OCI-LY1 (cell line): Measurements from ENCODE around the gene LITAFD.

Experiments
- H2AFZ ChIP-seq: fragments of 200-600 bp; sonication (generic), shearing (Covaris generic); 2 replicates; pipeline ENCODE4 v1.6.0; 2014; ENCODE audit warnings: antibody characterized with exemption, mild to moderate bottlenecking, low read length
- H3F3A ChIP-seq: fragments of 200-600 bp; sonication (generic), shearing (Covaris generic); 2 replicates; pipeline ENCODE4 v1.6.0; 2014; ENCODE audit warnings: mild to moderate bottlenecking, antibody characterized with exemption, low read length, moderate library complexity; ENCODE audit not compliant: insufficient read depth
- H3K27ac ChIP-seq: fragments of 200-600 bp; sonication (generic); 2 replicates; pipeline ENCODE4 v1.5.1; 2014; ENCODE audit warnings: low read length, mixed run types, mild to moderate bottlenecking, low read depth; ENCODE audit not compliant: poor library complexity, severe bottlenecking
- H3K27me3 ChIP-seq: fragments of 200-600 bp; sonication (generic); 2 replicates; pipeline ENCODE4 v1.6.0; 2014; ENCODE audit warnings: antibody characterized with exemption, mild to moderate bottlenecking, low read length, moderate library complexity; ENCODE audit not compliant: insufficient read depth
- H3K36me3 ChIP-seq: fragments of 200-600 bp; sonication (generic); 2 replicates; pipeline ENCODE4 v1.6.1; 2014; ENCODE audit warnings: mild to moderate bottlenecking, antibody characterized with exemption, low read length, moderate library complexity, mixed read lengths; ENCODE audit not compliant: insufficient read depth
- H3K4me1 ChIP-seq: fragments of 200-600 bp; sonication (generic); 2 replicates; pipeline ENCODE4 v1.5.1; 2014; ENCODE audit warnings: mild to moderate bottlenecking, low read length, moderate library complexity; ENCODE audit not compliant: insufficient read depth, severe bottlenecking
- H3K4me2 ChIP-seq: fragments of 200-600 bp; sonication (generic), shearing (Covaris generic); 2 replicates; pipeline ENCODE4 v1.6.1; 2014; ENCODE audit warnings: low read length
- H3K4me3 ChIP-seq: fragments of 200-600 bp; sonication (generic); 2 replicates; pipeline ENCODE4 v1.5.1; 2014; ENCODE audit warnings: low read length, low read depth, mild to moderate bottlenecking, mixed read lengths; ENCODE audit not compliant: poor library complexity, severe bottlenecking
- H3K79me2 ChIP-seq: fragments of 200-600 bp; shearing (Covaris generic); 2 replicates; pipeline ENCODE4 v1.6.1; 2016; ENCODE audit warnings: mixed run types, low read length, mixed read lengths; ENCODE audit not compliant: insufficient read depth
- H3K9ac ChIP-seq: fragments of 200-600 bp; sonication (generic), shearing (Covaris generic); 2 replicates; pipeline ENCODE4 v1.6.1; 2014; ENCODE audit warnings: mild to moderate bottlenecking, low read length, mixed read lengths
- H3K9me2 ChIP-seq: fragments of 200-600 bp; sonication (generic), shearing (Covaris generic); 2 replicates; pipeline ENCODE4 v1.6.1; 2014; ENCODE audit warnings: low read depth, mild to moderate bottlenecking, low read length, mixed read lengths
- H3K9me3 ChIP-seq: fragments of 200-600 bp; shearing (Covaris generic); 2 replicates; pipeline ENCODE4 v1.6.1; 2014; ENCODE audit warnings: low read length, mixed read lengths
- H4K20me1 ChIP-seq: fragments of 200-600 bp; sonication (generic), shearing (Covaris generic); 2 replicates; pipeline ENCODE4 v1.6.0; 2016; ENCODE audit warnings: mild to moderate bottlenecking, low read length; ENCODE audit not compliant: insufficient read depth
- CTCF ChIP-seq: fragments of 200-600 bp; sonication (generic), shearing (Covaris generic); IDR thresholded peaks from 2 replicates; pipeline ENCODE4 v1.5.1; 2017; ENCODE audit warnings: mild to moderate bottlenecking, antibody characterized with exemption, low read length, moderate library complexity, mixed read lengths
- EZH2 ChIP-seq: fragments of 200-600 bp; sonication (generic), shearing (Covaris generic); IDR thresholded peaks from 2 replicates; pipeline ENCODE4 v1.8.0; 2017; ENCODE audit warnings: borderline replicate concordance, mixed run types, mild to moderate bottlenecking, antibody characterized with exemption, low read length, moderate library complexity, mixed read lengths

The LITAFD gene

GRCh38 chr16:8925455-8925854 lies 43.3 kb downstream of the LITAFD start:
- Histone ChIP-seq H3K79me2 (peaks cover 71% of the 10 kb centered on the region), H3K4me2 (no peak overlapping the region), H3K4me3 (no peak overlapping the region), H4K20me1 (peaks cover 4% of the 10 kb centered on the region; the same call in 1 of the 2 replicates), H3K9ac (no peak overlapping the region), H3F3A (no peaks in the 10 kb centered on the region), H3K4me1 (no peaks in the 10 kb centered on the region), H2AFZ (no peak overlapping the region), H3K9me2 (no peaks in the 10 kb centered on the region), H3K27me3 (no peaks in the 10 kb centered on the region), H3K9me3 (no peaks in the 10 kb centered on the region), H3K36me3 (peaks cover 96% of the 10 kb centered on the region), H3K27ac (no peak overlapping the region)
- TF ChIP-seq CTCF = no peak
- no peak for TF ChIP-seq EZH2

GRCh38 chr16:8926827-8927226 lies 44.7 kb downstream of the LITAFD start:
- Histone ChIP-seq H4K20me1 (peaks cover 8% of the 10 kb centered on the region; the same call in 1 of the 2 replicates), H3K27me3 (no peaks in the 10 kb centered on the region), H3K4me2 (no peak overlapping the region), H3K9ac (no peak overlapping the region), H3F3A (no peaks in the 10 kb centered on the region), H3K27ac (no peak overlapping the region), H3K36me3 (peaks cover 88% of the 10 kb centered on the region), H3K9me2 (no peaks in the 10 kb centered on the region), H3K79me2 (peaks cover 85% of the 10 kb centered on the region), H3K9me3 (no peaks in the 10 kb centered on the region), H3K4me3 (no peak overlapping the region), H3K4me1 (no peaks in the 10 kb centered on the region), H2AFZ (no peak overlapping the region)
- TF ChIP-seq EZH2 (no peak), CTCF (no peak)

- Histone ChIP-seq H4K20me1 (peaks cover 9% of the 10 kb centered on the region; the same call in 1 of the 2 replicates), H3K27ac (no peak overlapping the region), H3K27me3 (no peaks in the 10 kb centered on the region), H3K36me3 (peaks cover 72% of the 10 kb centered on the region), H2AFZ (no peak overlapping the region), H3K4me1 (no peaks in the 10 kb centered on the region), H3F3A (no peaks in the 10 kb centered on the region), H3K4me2 (no peak overlapping the region), H3K79me2 (peaks cover 97% of the 10 kb centered on the region), H3K4me3 (no peak overlapping the region), H3K9me2 (no peaks in the 10 kb centered on the region), H3K9ac (no peak overlapping the region), H3K9me3 (no peaks in the 10 kb centered on the region)
- TF ChIP-seq CTCF = no peak
- TF ChIP-seq EZH2 = no peak
Measured at GRCh38 chr16:8928467-8928957, 46.4 kb downstream of the LITAFD start.
